Osteocyte (in vitro differentiated cells): Measurements from ENCODE around the gene PRKCZ. TPM values are rescaled to one million over a fixed set of nuclear protein-coding genes. Genes with fewer than 3 reads are reported as not detected.

Experiments
- DNase-seq: peaks from one replicate; pipeline ENCODE4 v3.0.0; 2021; ENCODE audit warnings: mixed read lengths; ENCODE audit not compliant: unreplicated experiment; ENCODE audit errors: extremely low spot score
- H3K27ac Mint-ChIP-seq: one replicate; pipeline ENCODE4 v1.8.0; 2021; ENCODE audit warnings: mild to moderate bottlenecking, mixed read lengths; ENCODE audit not compliant: unreplicated experiment
- H3K27me3 Mint-ChIP-seq: one replicate; pipeline ENCODE4 v1.8.0; 2021; ENCODE audit warnings: mixed read lengths; ENCODE audit not compliant: unreplicated experiment
- H3K36me3 Mint-ChIP-seq: one replicate; pipeline ENCODE4 v1.8.0; 2021; ENCODE audit warnings: mixed read lengths; ENCODE audit not compliant: unreplicated experiment
- H3K4me1 Mint-ChIP-seq: one replicate; pipeline ENCODE4 v1.8.0; 2021; ENCODE audit warnings: mixed read lengths; ENCODE audit not compliant: unreplicated experiment
- H3K4me3 Mint-ChIP-seq: one replicate; pipeline ENCODE4 v1.8.0; 2021; ENCODE audit warnings: mild to moderate bottlenecking, moderate library complexity, mixed read lengths; ENCODE audit not compliant: unreplicated experiment
- H3K9me3 Mint-ChIP-seq: one replicate; pipeline ENCODE4 v1.8.0; 2021; ENCODE audit warnings: mixed read lengths; ENCODE audit not compliant: unreplicated experiment
- total RNA-seq: library from RNA; stranded (reverse); gene quantifications from 2 replicates; pipeline ENCODE4 v1.2.1, GENCODE V29; 2021
- TF ChIP-seq, protein P1 (sequence below): fragments of 200-600 bp; sonication (generic); IDR thresholded peaks from 2 replicates; pipeline ENCODE4 v1.5.0; 2021; ENCODE audit warnings: antibody characterized with exemption, mild to moderate bottlenecking, moderate library complexity

Gene PRKCZ
- total RNA-seq, 1 donor from 2014 or later = 3.1 TPM

DNA sequence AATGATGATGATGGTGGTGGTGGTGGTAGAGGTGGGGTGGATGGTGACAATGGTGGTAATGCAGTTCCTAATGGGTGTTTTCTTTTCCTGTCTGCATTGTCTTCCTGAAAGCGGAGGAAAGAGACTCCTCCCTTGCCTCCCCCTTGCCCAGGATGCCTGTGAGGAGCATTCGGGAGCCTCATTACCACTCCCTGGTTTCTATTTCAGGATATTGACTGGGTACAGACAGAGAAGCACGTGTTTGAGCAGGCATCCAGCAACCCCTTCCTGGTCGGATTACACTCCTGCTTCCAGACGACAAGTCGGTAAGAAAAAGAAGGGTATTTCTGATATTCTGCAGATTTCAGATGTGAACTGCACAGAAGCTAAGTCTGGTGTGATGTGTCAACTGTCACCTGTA, 105.6 kb downstream of the PRKCZ start:
- H3K27ac Mint-ChIP-seq = no peak overlapping the region
- no peak for DNase-seq
- H3K4me3 Mint-ChIP-seq = no peak overlapping the region
- H3K4me1 Mint-ChIP-seq = no peaks in the 10 kb centered on the region
- no peaks in the 10 kb centered on the region for H3K36me3 Mint-ChIP-seq
- TF ChIP-seq, protein P1, sequence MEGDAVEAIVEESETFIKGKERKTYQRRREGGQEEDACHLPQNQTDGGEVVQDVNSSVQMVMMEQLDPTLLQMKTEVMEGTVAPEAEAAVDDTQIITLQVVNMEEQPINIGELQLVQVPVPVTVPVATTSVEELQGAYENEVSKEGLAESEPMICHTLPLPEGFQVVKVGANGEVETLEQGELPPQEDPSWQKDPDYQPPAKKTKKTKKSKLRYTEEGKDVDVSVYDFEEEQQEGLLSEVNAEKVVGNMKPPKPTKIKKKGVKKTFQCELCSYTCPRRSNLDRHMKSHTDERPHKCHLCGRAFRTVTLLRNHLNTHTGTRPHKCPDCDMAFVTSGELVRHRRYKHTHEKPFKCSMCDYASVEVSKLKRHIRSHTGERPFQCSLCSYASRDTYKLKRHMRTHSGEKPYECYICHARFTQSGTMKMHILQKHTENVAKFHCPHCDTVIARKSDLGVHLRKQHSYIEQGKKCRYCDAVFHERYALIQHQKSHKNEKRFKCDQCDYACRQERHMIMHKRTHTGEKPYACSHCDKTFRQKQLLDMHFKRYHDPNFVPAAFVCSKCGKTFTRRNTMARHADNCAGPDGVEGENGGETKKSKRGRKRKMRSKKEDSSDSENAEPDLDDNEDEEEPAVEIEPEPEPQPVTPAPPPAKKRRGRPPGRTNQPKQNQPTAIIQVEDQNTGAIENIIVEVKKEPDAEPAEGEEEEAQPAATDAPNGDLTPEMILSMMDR = no peak
- H3K9me3 Mint-ChIP-seq = no peaks in the 10 kb centered on the region
- H3K27me3 Mint-ChIP-seq = no peaks in the 10 kb centered on the region

DNA sequence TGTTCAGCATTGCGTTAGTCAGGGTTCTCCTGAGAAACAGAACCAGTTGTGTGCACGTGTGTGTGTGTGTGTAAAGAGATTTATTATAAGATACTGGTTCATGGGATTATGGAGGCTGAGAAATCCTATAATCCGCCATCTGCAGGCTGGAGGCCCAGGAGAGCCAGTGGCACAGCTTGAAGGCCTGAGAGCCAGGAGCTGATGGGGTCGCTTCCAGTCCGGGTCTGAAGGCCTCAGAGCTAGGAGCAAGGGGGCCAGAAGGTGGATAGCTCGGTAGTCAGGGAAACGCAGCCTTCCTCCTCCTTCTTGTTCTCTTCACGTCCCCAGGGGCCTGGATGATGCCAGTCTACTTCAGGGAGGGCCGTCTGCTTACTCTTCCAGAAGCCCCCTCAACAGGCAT, 106.7 kb downstream of the PRKCZ start:
- no peaks in the 10 kb centered on the region for H3K4me1 Mint-ChIP-seq
- no peaks in the 10 kb centered on the region for H3K27me3 Mint-ChIP-seq
- no peak for DNase-seq
- H3K27ac Mint-ChIP-seq = no peak overlapping the region
- no peak overlapping the region for H3K4me3 Mint-ChIP-seq
- no peaks in the 10 kb centered on the region for H3K9me3 Mint-ChIP-seq
- H3K36me3 Mint-ChIP-seq = no peaks in the 10 kb centered on the region
- TF ChIP-seq, protein P1 = no peak

DNA sequence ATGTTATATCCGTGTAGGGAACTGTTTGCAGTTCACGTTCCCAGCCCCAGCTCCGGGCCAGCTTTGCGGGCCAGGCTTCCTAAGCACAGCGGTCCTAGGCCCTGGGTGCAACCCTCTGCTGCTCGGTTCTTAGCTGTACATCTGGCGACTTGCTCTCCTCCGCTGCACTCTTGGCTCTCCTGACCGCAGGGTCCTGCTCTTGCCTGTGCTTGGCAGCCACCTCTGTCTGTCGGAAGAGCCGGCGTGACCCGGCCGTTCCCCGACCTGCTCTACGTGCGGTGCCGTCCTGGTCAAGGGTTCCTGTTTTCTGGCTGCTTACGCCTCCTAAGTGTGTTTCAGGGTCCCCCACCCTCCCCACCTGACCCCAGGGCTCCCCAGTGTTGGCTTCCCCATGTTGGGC, 107.6 kb downstream of the PRKCZ start:
- Mint-ChIP-seq H3K4me3 (no peak overlapping the region), H3K27ac (no peak overlapping the region), H3K36me3 (no peaks in the 10 kb centered on the region), H3K27me3 (no peaks in the 10 kb centered on the region), H3K9me3 (no peaks in the 10 kb centered on the region), H3K4me1 (no peaks in the 10 kb centered on the region)
- DNase-seq = no peak
- TF ChIP-seq, protein P1 = no peak

DNA sequence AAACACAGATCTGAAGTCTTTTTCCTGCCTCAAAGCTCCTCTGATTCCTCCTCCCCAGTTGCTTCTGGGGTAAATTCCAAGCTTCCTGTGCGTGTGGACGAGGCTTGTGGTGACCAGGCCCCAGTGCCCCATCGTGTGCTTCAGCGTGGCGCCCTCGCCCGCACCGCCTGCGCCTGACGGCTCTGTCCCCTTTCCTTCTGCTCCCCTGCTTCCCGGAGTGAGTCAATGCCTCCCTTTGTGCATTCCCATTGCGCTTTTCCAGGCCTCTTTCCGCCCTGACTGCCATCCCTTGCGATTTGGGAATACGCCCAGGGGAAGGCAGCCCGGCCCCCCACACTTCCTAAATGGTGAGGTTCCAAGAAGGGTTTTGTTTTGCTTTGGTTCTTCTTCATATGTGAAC, 108.1 kb downstream of the PRKCZ start:
- Mint-ChIP-seq H3K4me3 (no peak overlapping the region), H3K36me3 (no peaks in the 10 kb centered on the region), H3K9me3 (no peaks in the 10 kb centered on the region), H3K27me3 (no peaks in the 10 kb centered on the region), H3K4me1 (no peaks in the 10 kb centered on the region), H3K27ac (no peak overlapping the region)
- no peak for DNase-seq
- TF ChIP-seq, protein P1 = no peak

DNA sequence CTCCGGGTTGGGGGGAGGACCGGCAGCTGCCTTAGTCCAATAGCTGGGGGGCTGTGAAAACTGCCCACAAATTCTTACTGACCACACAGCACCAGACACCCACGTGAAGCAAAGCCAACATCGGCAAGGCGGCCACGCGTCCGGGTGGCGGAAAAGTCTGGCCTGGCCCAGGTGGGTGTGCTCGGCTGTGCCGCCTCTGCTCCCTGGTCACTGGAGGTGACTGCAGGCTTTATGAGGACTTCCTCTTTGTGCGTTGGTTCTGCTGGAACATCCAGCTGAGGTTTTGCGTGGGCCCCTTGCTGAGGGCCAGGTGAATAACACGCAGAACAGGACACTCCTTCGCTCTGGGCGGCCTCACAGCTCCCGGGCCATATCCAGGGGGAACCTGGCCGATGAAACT, 108.9 kb downstream of the PRKCZ start:
- H3K27ac Mint-ChIP-seq = no peak overlapping the region
- no peak overlapping the region for H3K4me3 Mint-ChIP-seq
- no peaks in the 10 kb centered on the region for H3K36me3 Mint-ChIP-seq
- no peaks in the 10 kb centered on the region for H3K4me1 Mint-ChIP-seq
- no peaks in the 10 kb centered on the region for H3K9me3 Mint-ChIP-seq
- H3K27me3 Mint-ChIP-seq = no peaks in the 10 kb centered on the region
- DNase-seq = no peak
- TF ChIP-seq, protein P1 = no peak
